IMR-90 (cell line): ENCODE data around the gene SEMG2. TPM values are rescaled to one million over a fixed set of nuclear protein-coding genes. Genes with fewer than 3 reads are reported as not detected.

ENCODE experiments used
- ATAC-seq: fragments of 200-7000 bp; cut with Tn5 transposase; 2 replicates; pipeline ENCODE4 v1.9.1; 2020; ENCODE audit warnings: low read depth, mild to moderate bottlenecking, moderate library complexity
- Bru-seq: library from RNA; stranded (reverse); fragments of 400-500 nt; gene quantifications from one replicate; lab custom pipeline; 2021; lab: Mats Ljungman, UMichigan
- BruChase-seq, 2 experiments: library from RNA; stranded (reverse); fragments of 400-500 nt; gene quantifications; one replicate each; lab custom pipeline; 2021; lab: Mats Ljungman, UMichigan
- BruUV-seq: library from RNA; stranded (reverse); fragments of 400-500 nt; replicated peaks from 2 replicates; lab custom pipeline; 2021; lab: Mats Ljungman, UMichigan
- CTCF ChIA-PET: fragments of 300-600 bp; formaldehyde crosslinking; extraction: SDS; loops from one replicate; lab custom pipeline; 2021; ENCODE audit warnings: antibody characterized with exemption; lab: Yijun Ruan, JAX
- POLR2A ChIA-PET: fragments of 300-600 bp; sonication (Branson Sonifier 250); formaldehyde crosslinking; loops from one replicate; lab custom pipeline; 2022; ENCODE audit warnings: antibody characterized with exemption; ENCODE audit not compliant: unreplicated experiment; lab: Charles Lee
- DNase-seq: peaks from one replicate; pipeline ENCODE4 v3.0.0; 2013
- H2AFZ ChIP-seq: replicated peaks from 2 replicates; pipeline ENCODE3; 2013; ENCODE audit warnings: low read length, mild to moderate bottlenecking; ENCODE audit not compliant: poor library complexity
- H2AK5ac ChIP-seq: 2 replicates; pipeline ENCODE4 v1.6.1; 2013; ENCODE audit warnings: low read depth, low read length, inconsistent platforms
- H2AK9ac ChIP-seq: replicated peaks from 2 replicates; pipeline ENCODE3; 2013; ENCODE audit warnings: mild to moderate bottlenecking, low read depth, low read length, moderate library complexity; ENCODE audit not compliant: poor library complexity
- H2BK120ac ChIP-seq: 2 replicates; pipeline ENCODE4 v1.6.1; 2013; ENCODE audit warnings: low read depth, low read length, inconsistent platforms
- H2BK15ac ChIP-seq: 3 replicates; pipeline ENCODE4 v1.6.1; 2013; ENCODE audit warnings: low read depth, low read length, inconsistent platforms
- H2BK20ac ChIP-seq: 2 replicates; pipeline ENCODE4 v1.6.1; 2013; ENCODE audit warnings: low read depth, mild to moderate bottlenecking, inconsistent platforms, low read length, moderate library complexity
- H2BK5ac ChIP-seq: 2 replicates; pipeline ENCODE4 v1.6.1; 2013; ENCODE audit warnings: mild to moderate bottlenecking, low read depth, low read length, inconsistent platforms; ENCODE audit not compliant: poor library complexity, severe bottlenecking
- H3K14ac ChIP-seq: replicated peaks from 2 replicates; pipeline ENCODE4 v1.6.1; 2013; ENCODE audit warnings: low read depth, low read length, inconsistent platforms
- H3K18ac ChIP-seq: 2 replicates; pipeline ENCODE4 v1.6.1; 2013; ENCODE audit warnings: low read depth, low read length, control low read depth
- H3K23ac ChIP-seq: 2 replicates; pipeline ENCODE4 v1.6.1; 2013; ENCODE audit warnings: low read depth, low read length, inconsistent platforms
- H3K27ac ChIP-seq: 2 replicates; pipeline ENCODE4 v1.5.1; 2013; ENCODE audit warnings: mild to moderate bottlenecking, control low read depth, low read length; ENCODE audit not compliant: insufficient read depth
- H3K27me3 ChIP-seq: 2 replicates; pipeline ENCODE4 v1.6.1; 2013; ENCODE audit warnings: low read length; ENCODE audit not compliant: control insufficient read depth, insufficient read depth
- H3K36me3 ChIP-seq: 2 replicates; pipeline ENCODE4 v1.6.1; 2013; ENCODE audit warnings: low read length, mixed read lengths; ENCODE audit not compliant: control insufficient read depth, insufficient read depth
- H3K4ac ChIP-seq: 2 replicates; pipeline ENCODE4 v1.6.1; 2013; ENCODE audit warnings: low read depth, low read length, inconsistent platforms
- H3K4me1 ChIP-seq: 2 replicates; pipeline ENCODE4 v1.6.1; 2013; ENCODE audit warnings: low read length, mixed read lengths; ENCODE audit not compliant: control insufficient read depth, insufficient read depth
- H3K4me2 ChIP-seq: 2 replicates; pipeline ENCODE4 v1.6.1; 2013; ENCODE audit warnings: low read depth, mild to moderate bottlenecking, control low read depth, low read length, moderate library complexity
- H3K4me3 ChIP-seq: 2 replicates; pipeline ENCODE4 v1.5.1; 2013; ENCODE audit warnings: low read depth, mild to moderate bottlenecking, control low read depth, low read length, moderate library complexity; ENCODE audit not compliant: insufficient read depth
- H3K56ac ChIP-seq: 2 replicates; pipeline ENCODE4 v1.6.1; 2013; ENCODE audit warnings: low read length, inconsistent platforms; ENCODE audit not compliant: insufficient read depth; ENCODE audit errors: extremely low read depth
- H3K79me1 ChIP-seq, 2 experiments: 2 replicates each; pipeline ENCODE4 v1.6.1; 2013; ENCODE audit warnings: low read length in 2 of 2, inconsistent platforms in 1 of 2, low read depth in 1 of 2
- H3K9ac ChIP-seq: 2 replicates; pipeline ENCODE4 v1.6.1; 2013; ENCODE audit warnings: low read depth, low read length, control low read depth
- H3K9me1 ChIP-seq: 2 replicates; pipeline ENCODE4 v1.6.1; 2013; ENCODE audit warnings: low read length, inconsistent platforms; ENCODE audit not compliant: insufficient read depth
- H3K9me3 ChIP-seq: 2 replicates; pipeline ENCODE4 v1.6.1; 2013; ENCODE audit warnings: low read length; ENCODE audit not compliant: control insufficient read depth, insufficient read depth
- H4K20me1 ChIP-seq: 2 replicates; pipeline ENCODE4 v1.6.1; 2013; ENCODE audit warnings: low read length, inconsistent platforms; ENCODE audit not compliant: insufficient read depth
- H4K5ac ChIP-seq: 2 replicates; pipeline ENCODE4 v1.6.1; 2013; ENCODE audit warnings: mild to moderate bottlenecking, low read depth, low read length, control low read depth
- H4K8ac ChIP-seq, 2 experiments: 2 replicates each; pipeline ENCODE4 v1.6.1; 2013; ENCODE audit warnings: low read depth in 2 of 2, low read length in 2 of 2, control low read depth in 1 of 2, inconsistent platforms in 1 of 2
- H4K91ac ChIP-seq: 2 replicates; pipeline ENCODE4 v1.6.1; 2013; ENCODE audit warnings: low read depth, low read length, inconsistent platforms; ENCODE audit not compliant: insufficient read depth
- BHLHE40 ChIP-seq: fragments of 150-350 bp; IDR thresholded peaks from 2 replicates; pipeline ENCODE4 v1.6.1; 2016; ENCODE audit warnings: mild to moderate bottlenecking, low read depth, low read length
- CHD1 ChIP-seq: IDR thresholded peaks from 2 replicates; pipeline ENCODE4 v1.6.1; 2012; ENCODE audit warnings: low read depth, low read length, improper control_type of control experiment
- FOS ChIP-seq: fragments of 150-350 bp; IDR thresholded peaks from 2 replicates; pipeline ENCODE4 v1.6.1; 2016; ENCODE audit warnings: low read depth, low read length
- MAFK ChIP-seq: IDR thresholded peaks from 2 replicates; pipeline ENCODE4 v1.6.1; 2012; ENCODE audit warnings: low read depth, low read length, improper control_type of control experiment
- MAZ ChIP-seq: IDR thresholded peaks from 2 replicates; pipeline ENCODE4 v1.6.1; 2012; ENCODE audit warnings: low read depth, mild to moderate bottlenecking, low read length, improper control_type of control experiment, moderate library complexity, borderline replicate concordance
- NFE2L2 ChIP-seq: fragments of 150-350 bp; IDR thresholded peaks from 2 replicates; pipeline ENCODE4 v1.6.1; 2016; ENCODE audit warnings: low read depth, mild to moderate bottlenecking, low read length
- RAD21 ChIP-seq: IDR thresholded peaks from 2 replicates; pipeline ENCODE4 v1.6.1; 2012; ENCODE audit warnings: low read length, improper control_type of control experiment
- RCOR1 ChIP-seq: IDR thresholded peaks from 2 replicates; pipeline ENCODE4 v1.6.1; 2012; ENCODE audit warnings: mild to moderate bottlenecking, low read length, improper control_type of control experiment; ENCODE audit not compliant: insufficient replicate concordance
- SMC3 ChIP-seq: fragments of 150-350 bp; IDR thresholded peaks from 2 replicates; pipeline ENCODE4 v1.6.1; 2016; ENCODE audit warnings: low read depth, mild to moderate bottlenecking, antibody characterized with exemption, low read length, moderate library complexity
- WGBS, 2 experiments: methylation state at CpG; one replicate each; pipeline versions ENCODE4 v1.1.5 to v1.1.7; 2013; ENCODE audit warnings: missing lambda C conversion rate in 2 of 2; ENCODE audit not compliant: insufficient read length in 1 of 2; ENCODE audit errors: extremely low coverage in 2 of 2; 5-methylcytosine and 5-hydroxymethylcytosine counted together
- dilution Hi-C: fragments of 300-500 bp; cut with HindIII; formaldehyde crosslinking; loops from one replicate; pipeline ENCODE4 v1.14.3; 2018; ENCODE audit warnings: low sequenced_read_pairs; ENCODE audit not compliant: unreplicated experiment
- in situ Hi-C: fragments of 300-500 bp; cut with MboI; formaldehyde crosslinking; loops from 3 replicates; pipeline ENCODE4 v1.14.3; 2019; ENCODE audit warnings: low sequenced_read_pairs, inconsistent platforms, mixed read lengths
- intact Hi-C: fragments of 100-400 bp; cut with micrococcal nuclease; formaldehyde crosslinking; loops from 2 replicates; pipeline ENCODE4 v1.10.0; 2022
- long read RNA-seq: library from polyadenylated mRNA; unstranded; transcript quantifications from one replicate; pipeline ENCODE4 v2.0.0, GENCODE V29; 2021; ENCODE audit not compliant: unreplicated experiment
- polyA plus RNA-seq, 3 experiments: library from polyadenylated mRNA; depleted of rRNA; stranded (reverse); fragments of >200 nt; gene quantifications; 2 replicates each; pipeline ENCODE4 v1.2.3, GENCODE V29; 2012; ENCODE audit warnings: low replicate concordance in 1 of 3
- total RNA-seq: library from RNA; depleted of rRNA; stranded (reverse); fragments of >200 nt; gene quantifications from 2 replicates; pipeline ENCODE4 v1.2.3, GENCODE V29; 2012; rRNA removed
- TF ChIP-seq, protein P1 (sequence below): conservative IDR thresholded peaks from 2 replicates; pipeline ENCODE4 v1.5.1; 2012; ENCODE audit warnings: mild to moderate bottlenecking, low read depth, low read length, improper control_type of control experiment
- TF ChIP-seq, protein P2 (sequence below): fragments of 150-350 bp; IDR thresholded peaks from 2 replicates; pipeline ENCODE4 v1.6.1; 2016; ENCODE audit warnings: low read depth, mild to moderate bottlenecking, low read length, moderate library complexity, borderline replicate concordance
- TF ChIP-seq, protein P3 (sequence below): fragments of 150-350 bp; IDR thresholded peaks from 2 replicates; pipeline ENCODE4 v1.6.1; 2017; ENCODE audit warnings: mild to moderate bottlenecking, antibody characterized with exemption, low read length, low read depth

SEMG2 gene, protein sequence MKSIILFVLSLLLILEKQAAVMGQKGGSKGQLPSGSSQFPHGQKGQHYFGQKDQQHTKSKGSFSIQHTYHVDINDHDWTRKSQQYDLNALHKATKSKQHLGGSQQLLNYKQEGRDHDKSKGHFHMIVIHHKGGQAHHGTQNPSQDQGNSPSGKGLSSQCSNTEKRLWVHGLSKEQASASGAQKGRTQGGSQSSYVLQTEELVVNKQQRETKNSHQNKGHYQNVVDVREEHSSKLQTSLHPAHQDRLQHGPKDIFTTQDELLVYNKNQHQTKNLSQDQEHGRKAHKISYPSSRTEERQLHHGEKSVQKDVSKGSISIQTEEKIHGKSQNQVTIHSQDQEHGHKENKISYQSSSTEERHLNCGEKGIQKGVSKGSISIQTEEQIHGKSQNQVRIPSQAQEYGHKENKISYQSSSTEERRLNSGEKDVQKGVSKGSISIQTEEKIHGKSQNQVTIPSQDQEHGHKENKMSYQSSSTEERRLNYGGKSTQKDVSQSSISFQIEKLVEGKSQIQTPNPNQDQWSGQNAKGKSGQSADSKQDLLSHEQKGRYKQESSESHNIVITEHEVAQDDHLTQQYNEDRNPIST
- total RNA-seq (not detected in 2 replicates), polyA plus RNA-seq (2012; rRNA removed) (not detected in 2 replicates), Bru-seq, nascent RNA (not detected), BruChase-seq, experiment 1, labeled RNA remaining after a 6-hour chase (not detected), BruChase-seq, experiment 2, labeled RNA remaining after a 2-hour chase (not detected)
- polyA plus RNA-seq (2012; cell fraction: cytosol; rRNA removed) = not detected in 2 replicates
- polyA plus RNA-seq (2012; cell fraction: nucleus; rRNA removed; ENCODE audit: low replicate concordance) = not detected in 2 replicates
- long read RNA-seq = 0 reads

DNA sequence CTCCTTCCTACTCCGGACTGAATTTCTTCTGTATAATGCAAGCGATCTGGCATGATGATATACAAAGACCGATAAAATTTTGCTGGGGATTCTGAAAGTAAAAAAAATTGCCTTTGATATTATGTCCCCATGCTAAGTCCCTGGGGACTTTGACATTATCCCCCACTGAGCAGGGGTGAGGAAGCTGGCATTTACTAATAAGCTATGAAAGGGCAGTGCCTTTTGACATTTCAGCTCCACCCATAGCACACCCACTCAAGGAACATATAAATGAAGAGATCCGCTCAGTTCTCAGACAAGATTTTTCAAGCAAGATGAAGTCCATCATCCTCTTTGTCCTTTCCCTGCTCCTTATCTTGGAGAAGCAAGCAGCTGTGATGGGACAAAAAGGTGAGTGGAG lies at the start of gene SEMG2:
TSS of gene SEMG2 (plus strand) at position 298 of the 400 bp plus-strand sequence. CDS start at position 315, 17 bp downstream.
- ChIA-PET CTCF (no interaction called here), POLR2A (no interaction called here)
- Histone ChIP-seq H3K9me3 (no peaks in the 10 kb centered on the region), H2BK5ac (no peak within 1 kb of the TSS), H3K79me1 (no peaks in the 10 kb centered on the region), H3K4me3 (no peak within 1 kb of the TSS), H2AFZ (no peak within 1 kb of the TSS), H3K9me1 (no peaks in the 10 kb centered on the region), H3K4me2 (no peak within 1 kb of the TSS), H4K20me1 (no peaks in the 10 kb centered on the region), H3K36me3 (no peaks in the 10 kb centered on the region), H3K4ac (no peak within 1 kb of the TSS), H3K27me3 (no peaks in the 10 kb centered on the region; the same call in 1 of the 2 replicates), H3K56ac (no peak within 1 kb of the TSS), H2AK9ac (no peak within 1 kb of the TSS), H3K9ac (no peak within 1 kb of the TSS), H4K8ac (no peak within 1 kb of the TSS), H4K91ac (no peak within 1 kb of the TSS), H2AK5ac (no peak within 1 kb of the TSS), H3K27ac (no peak within 1 kb of the TSS), H3K14ac (no peak within 1 kb of the TSS), H2BK120ac (no peak within 1 kb of the TSS), H3K23ac (no peak within 1 kb of the TSS), H3K4me1 (no peaks in the 10 kb centered on the region), H3K18ac (no peak within 1 kb of the TSS), H4K5ac (no peak within 1 kb of the TSS), H2BK15ac (no peak within 1 kb of the TSS), H2BK20ac (no peak within 1 kb of the TSS)
- no TSS peak for BruUV-seq
- in situ Hi-C loops (no loop called here), intact Hi-C loops (no loop called here), dilution Hi-C loops (no loop called here)
- ATAC-seq (no peak), DNase-seq (no peak)
- no CpG with 5 or more reads among the region's 4 CpGs for WGBS, 2 experiments
- TF ChIP-seq, protein P1, sequence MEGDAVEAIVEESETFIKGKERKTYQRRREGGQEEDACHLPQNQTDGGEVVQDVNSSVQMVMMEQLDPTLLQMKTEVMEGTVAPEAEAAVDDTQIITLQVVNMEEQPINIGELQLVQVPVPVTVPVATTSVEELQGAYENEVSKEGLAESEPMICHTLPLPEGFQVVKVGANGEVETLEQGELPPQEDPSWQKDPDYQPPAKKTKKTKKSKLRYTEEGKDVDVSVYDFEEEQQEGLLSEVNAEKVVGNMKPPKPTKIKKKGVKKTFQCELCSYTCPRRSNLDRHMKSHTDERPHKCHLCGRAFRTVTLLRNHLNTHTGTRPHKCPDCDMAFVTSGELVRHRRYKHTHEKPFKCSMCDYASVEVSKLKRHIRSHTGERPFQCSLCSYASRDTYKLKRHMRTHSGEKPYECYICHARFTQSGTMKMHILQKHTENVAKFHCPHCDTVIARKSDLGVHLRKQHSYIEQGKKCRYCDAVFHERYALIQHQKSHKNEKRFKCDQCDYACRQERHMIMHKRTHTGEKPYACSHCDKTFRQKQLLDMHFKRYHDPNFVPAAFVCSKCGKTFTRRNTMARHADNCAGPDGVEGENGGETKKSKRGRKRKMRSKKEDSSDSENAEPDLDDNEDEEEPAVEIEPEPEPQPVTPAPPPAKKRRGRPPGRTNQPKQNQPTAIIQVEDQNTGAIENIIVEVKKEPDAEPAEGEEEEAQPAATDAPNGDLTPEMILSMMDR = no peak
- no peak for TF ChIP-seq RAD21
- no peak for TF ChIP-seq SMC3
- TF ChIP-seq NFE2L2 = no peak
- TF ChIP-seq RCOR1 = no peak
- no peak for TF ChIP-seq FOS
- no peak for TF ChIP-seq MAFK
- TF ChIP-seq, protein P2, sequence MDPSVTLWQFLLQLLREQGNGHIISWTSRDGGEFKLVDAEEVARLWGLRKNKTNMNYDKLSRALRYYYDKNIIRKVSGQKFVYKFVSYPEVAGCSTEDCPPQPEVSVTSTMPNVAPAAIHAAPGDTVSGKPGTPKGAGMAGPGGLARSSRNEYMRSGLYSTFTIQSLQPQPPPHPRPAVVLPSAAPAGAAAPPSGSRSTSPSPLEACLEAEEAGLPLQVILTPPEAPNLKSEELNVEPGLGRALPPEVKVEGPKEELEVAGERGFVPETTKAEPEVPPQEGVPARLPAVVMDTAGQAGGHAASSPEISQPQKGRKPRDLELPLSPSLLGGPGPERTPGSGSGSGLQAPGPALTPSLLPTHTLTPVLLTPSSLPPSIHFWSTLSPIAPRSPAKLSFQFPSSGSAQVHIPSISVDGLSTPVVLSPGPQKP = no peak
- TF ChIP-seq CHD1 = no peak
- no peak for TF ChIP-seq BHLHE40
- no peak for TF ChIP-seq MAZ
- TF ChIP-seq, protein P3, sequence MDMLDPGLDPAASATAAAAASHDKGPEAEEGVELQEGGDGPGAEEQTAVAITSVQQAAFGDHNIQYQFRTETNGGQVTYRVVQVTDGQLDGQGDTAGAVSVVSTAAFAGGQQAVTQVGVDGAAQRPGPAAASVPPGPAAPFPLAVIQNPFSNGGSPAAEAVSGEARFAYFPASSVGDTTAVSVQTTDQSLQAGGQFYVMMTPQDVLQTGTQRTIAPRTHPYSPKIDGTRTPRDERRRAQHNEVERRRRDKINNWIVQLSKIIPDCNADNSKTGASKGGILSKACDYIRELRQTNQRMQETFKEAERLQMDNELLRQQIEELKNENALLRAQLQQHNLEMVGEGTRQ = no peak
